Measurements from ENCODE around the gene POU3F1. TPM values are rescaled to one million over a fixed set of nuclear protein-coding genes. Genes with fewer than 3 reads are reported as not detected.

POU3F1 gene
- total RNA-seq (2014; rRNA removed; shearing (Covaris generic)) = 0.08 and 0.15 TPM in 2 replicates

DNA sequence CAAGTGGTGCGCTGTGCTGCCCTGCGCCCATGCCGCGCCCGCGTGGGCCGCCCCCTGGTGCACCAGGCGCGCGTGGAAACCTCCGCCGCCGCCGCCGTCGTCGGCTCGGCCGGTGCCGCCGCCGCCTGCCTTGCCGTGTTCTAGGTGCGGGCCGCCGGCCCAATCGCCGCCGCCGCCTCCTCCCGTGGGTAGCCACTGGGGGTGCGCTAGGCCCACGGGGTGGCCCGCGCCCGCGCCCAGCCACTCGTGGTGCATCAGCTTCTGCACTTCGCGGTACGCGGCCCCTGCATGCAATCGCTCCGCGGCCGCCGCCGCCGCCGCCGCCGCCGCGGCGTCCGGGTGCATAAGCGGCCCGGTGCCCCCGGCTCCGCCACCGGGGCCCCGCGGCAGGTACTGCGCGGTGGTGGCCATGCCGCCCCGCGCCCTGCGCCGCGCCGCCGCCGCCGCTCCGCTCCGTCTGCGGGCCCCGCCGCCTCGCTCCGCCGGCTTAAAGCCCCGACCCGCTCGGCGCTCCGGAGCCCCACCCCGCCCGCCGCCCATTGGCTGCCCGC lies at the start of gene POU3F1:
Gene POU3F1, minus strand, starts transcription at position 461 of the 551 bp plus-strand sequence. Its CDS starts 50 bp downstream, at position 411.

DNA sequence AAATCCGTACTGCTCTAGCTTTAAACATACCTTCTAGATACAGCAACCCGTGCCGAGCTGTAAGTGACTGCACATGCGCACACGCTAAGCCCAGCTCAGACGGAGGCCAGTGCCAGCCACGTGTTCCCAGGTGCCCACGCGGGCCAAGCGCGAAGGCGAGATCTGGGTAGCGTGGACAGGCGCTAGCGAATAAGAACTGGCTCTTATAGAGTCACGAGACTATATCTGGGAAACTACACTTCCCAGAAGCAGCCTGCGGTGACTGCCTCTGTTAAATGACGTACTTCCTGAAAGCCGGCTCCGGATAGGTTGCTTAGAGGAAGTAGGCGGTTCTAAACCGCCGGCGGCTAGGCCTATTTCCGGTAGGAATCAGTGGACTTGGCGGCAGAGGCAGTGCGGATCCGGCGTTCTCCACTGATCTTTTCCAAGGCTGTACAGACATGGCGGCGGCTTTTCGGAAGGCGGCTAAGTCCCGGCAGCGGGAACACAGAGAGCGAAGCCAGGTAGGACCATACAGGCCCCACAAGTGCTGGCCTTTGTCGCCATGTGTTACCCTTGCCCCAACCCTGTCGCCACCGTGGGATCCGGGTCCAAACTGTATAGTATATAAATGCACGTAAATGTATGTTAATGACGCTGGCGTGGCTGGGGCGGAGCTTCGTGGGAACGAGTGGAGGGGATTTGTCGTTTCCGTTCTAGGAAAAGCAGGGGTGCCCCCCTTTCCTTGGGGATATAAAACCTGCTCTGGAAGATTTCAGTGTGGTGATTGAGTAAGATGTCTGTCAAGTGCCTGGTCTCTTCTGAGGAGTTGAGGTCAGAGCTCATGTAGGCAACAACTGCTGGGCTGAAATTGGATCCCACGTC lies 34.0 kb downstream of the POU3F1 start, which contains the start of gene UTP11:
Gene UTP11, plus strand, starts transcription at position 372 of the 864 bp plus-strand sequence. Its CDS starts 69 bp downstream, at position 441.

DNA sequence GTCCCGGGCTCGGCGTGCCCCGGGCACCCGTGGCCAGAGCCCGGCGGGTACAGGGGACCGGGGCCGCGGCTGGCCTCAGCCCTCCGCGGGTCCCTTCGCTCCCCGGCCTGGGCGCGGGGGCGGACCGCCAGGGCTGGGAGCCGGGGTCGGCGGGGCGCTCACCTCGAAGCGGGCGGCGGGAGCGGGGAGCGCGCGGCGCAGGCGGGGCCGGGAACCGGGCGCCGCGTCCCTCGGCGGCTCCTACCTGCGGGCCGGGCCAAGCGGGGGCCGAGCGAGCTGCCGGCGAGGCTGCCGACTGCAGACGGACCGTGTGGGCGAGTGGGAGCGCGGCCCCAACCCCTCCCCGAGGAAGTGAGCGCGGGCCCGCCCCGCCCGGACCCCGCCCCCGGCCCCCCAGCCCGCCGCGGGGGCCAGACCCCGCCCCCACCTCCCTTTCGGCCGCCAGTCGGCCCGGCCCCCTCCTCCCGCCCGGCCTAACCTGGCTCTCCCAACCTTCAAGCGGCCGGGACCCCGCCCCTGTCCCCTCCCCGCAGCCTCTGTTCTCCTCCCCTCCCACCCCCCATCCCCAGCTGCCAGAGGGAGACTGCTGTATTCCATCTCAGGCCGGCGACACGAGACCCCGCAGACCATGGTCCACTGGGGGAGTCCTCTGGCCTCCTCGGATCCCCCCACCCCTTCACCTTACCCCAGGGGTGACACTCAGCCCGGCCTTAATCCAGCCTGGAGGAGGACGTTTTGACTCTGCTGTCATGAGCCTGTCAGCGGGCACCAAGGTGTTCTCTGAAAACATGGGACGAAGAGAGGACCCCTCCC lies 41.2 kb downstream of the POU3F1 start, which contains the start of gene FHL3:
Gene FHL3, minus strand, starts transcription at position 320 of the 813 bp plus-strand sequence. CDS start 6,102 bp downstream, outside the sequence.

Small RNAs within 50 kb of the gene (small RNA-seq; reads per million reads assigned to genes)
- not detected for gene MIR3659

Other genes with a start within 250 kb of the POU3F1 start
- 63.8 and 70.0 TPM in 2 replicates for gene C1orf122, start 239.0 kb downstream of the POU3F1 start, total RNA-seq (2014; rRNA removed; shearing (Covaris generic))
- 82.0 and 83.1 TPM in 2 replicates for gene YRDC, start 238.6 kb downstream of the POU3F1 start, total RNA-seq (2014; rRNA removed; shearing (Covaris generic))
- 3.6 and 7.0 TPM in 2 replicates for gene MTF1, start 187.2 kb downstream of the POU3F1 start, total RNA-seq (2014; rRNA removed; shearing (Covaris generic))
- gene INPP5B, start 99.7 kb downstream of the POU3F1 start, total RNA-seq (2014; rRNA removed; shearing (Covaris generic)) = 29.2 and 30.8 TPM in 2 replicates
- gene SF3A3, start 56.8 kb downstream of the POU3F1 start, total RNA-seq (2014; rRNA removed; shearing (Covaris generic)) = 193 and 258 TPM in 2 replicates
- gene FHL3, start 41.3 kb downstream of the POU3F1 start, total RNA-seq (2014; rRNA removed; shearing (Covaris generic)) = 12.4 and 13.3 TPM in 2 replicates
- 84.9 and 92.0 TPM in 2 replicates for gene UTP11, start 34.1 kb downstream of the POU3F1 start, total RNA-seq (2014; rRNA removed; shearing (Covaris generic))

Data from A375 (cell line).